Gastrocnemius medialis (tissue), 4 donors: ENCODE data around the gene GABBR2. TPM values are rescaled to one million over a fixed set of nuclear protein-coding genes. Genes with fewer than 3 reads are reported as not detected.
A peak's percentile ranks its signal among the peaks of the same experiment; 100 is the strongest.

ENCODE experiments used
- ATAC-seq, 2 donors: fragments of 150-250 bp; one replicate each; pipeline ENCODE4 v1.9.1; 2016
- DNase-seq, 2 donors: peaks; one replicate each; pipeline ENCODE4 v3.0.0-alpha.2; 2019
- H3K27ac ChIP-seq, 4 donors: fragments of 200-600 bp; sonication (generic); 1 replicate in 1 of 4; 2 replicates in 3 of 4; pipeline ENCODE4 v1.5.1; 2016 to 2018; ENCODE audit warnings: mild to moderate bottlenecking in 2 of 4, moderate library complexity in 1 of 4
- H3K27me3 ChIP-seq, 3 donors: fragments of 200-600 bp; sonication (generic) in 2 of 3; 1 replicate in 1 of 3; 2 replicates in 2 of 3; pipeline versions ENCODE4 v1.5.1 to v1.6.0; 2016 to 2019; ENCODE audit warnings: mild to moderate bottlenecking in 1 of 3, moderate library complexity in 1 of 3
- H3K36me3 ChIP-seq, 2 donors: fragments of 200-600 bp; sonication (generic) in 1 of 2; one replicate each; pipeline ENCODE4 v1.5.1; 2017 to 2018
- H3K4me1 ChIP-seq, 2 donors: fragments of 200-600 bp; sonication (generic) in 1 of 2; one replicate each; pipeline ENCODE4 v1.5.1; 2016 to 2017; ENCODE audit warnings: mild to moderate bottlenecking in 2 of 2
- H3K4me3 ChIP-seq, 4 donors: fragments of 200-600 bp; sonication (generic) in 3 of 4; 1 replicate in 1 of 4; 2 replicates in 3 of 4; pipeline ENCODE4 v1.5.1; 2016 to 2019; ENCODE audit warnings: mild to moderate bottlenecking in 2 of 4
- H3K9me3 ChIP-seq, 3 donors: fragments of 200-600 bp; sonication (generic) in 2 of 3; 1 replicate in 1 of 3; 2 replicates in 2 of 3; pipeline ENCODE4 v1.5.1; 2016 to 2019
- CTCF ChIP-seq, 5 experiments: fragments of 450-650 bp in 3 of 5; fragments of 200-600 bp in 2 of 5; sonication (generic) in 2 of 5; IDR thresholded peaks in 4 of 5; conservative IDR thresholded peaks in 1 of 5; 1 replicate in 4 of 5; 2 replicates in 1 of 5; pipeline ENCODE4 v1.5.1; 2016 to 2019; ENCODE audit warnings: antibody characterized with exemption in 5 of 5, mild to moderate bottlenecking in 3 of 5, moderate library complexity in 3 of 5
- POLR2A ChIP-seq, 2 donors: fragments of 450-650 bp; IDR thresholded peaks; one replicate each; pipeline ENCODE4 v1.6.1; 2017; ENCODE audit warnings: antibody characterized with exemption in 2 of 2, mild to moderate bottlenecking in 2 of 2, moderate library complexity in 2 of 2
- in situ Hi-C, 4 donors: fragments of 200-750 bp; cut with MboI; loops; one replicate each; pipeline versions ENCODE4 v1.15.0 to v1.8.0; 2017; ENCODE audit warnings: low sequenced_read_pairs in 4 of 4
- intact Hi-C: fragments of 100-400 bp; cut with DNase I; formaldehyde crosslinking; loops from one replicate; pipeline ENCODE4 v1.15.1; 2023; ENCODE audit warnings: low total_unique reads
- total RNA-seq, 4 donors: library from RNA; depleted of rRNA; stranded (reverse); fragments of >200 nt; gene quantifications; one replicate each; pipeline versions ENCODE4 v1.1.0 to v1.2.3, GENCODE V29; 2016

Gene GABBR2
- total RNA-seq, 4 donors from 2014 or later = 0.46 to 0.80 TPM; not detected in 2

GRCh38 chr9:98726735-98727134 is 18.0 kb upstream of the GABBR2 start:
- intact Hi-C loops (no loop called here), in situ Hi-C loops (no loop called here)
- ATAC-seq (no peak), DNase-seq (peak; percentile 11 to 21)
- H3K27me3 ChIP-seq = peaks cover 0 to 15% (median 10%) of the 10 kb centered on the region in 3 donors
- no peak overlapping the region for H3K4me3 ChIP-seq
- no peak for TF ChIP-seq CTCF (IDR thresholded peaks at IDR 0.05 in 4 of 5, conservative IDR thresholded peaks at IDR 0.05 in 1 of 5)
- H3K4me1 ChIP-seq = no peaks in the 10 kb centered on the region
- no peak overlapping the region for H3K27ac ChIP-seq
- no peaks in the 10 kb centered on the region for H3K9me3 ChIP-seq
- no peaks in the 10 kb centered on the region for H3K36me3 ChIP-seq

- TF ChIP-seq CTCF (IDR thresholded peaks at IDR 0.05 in 4 of 5, conservative IDR thresholded peaks at IDR 0.05 in 1 of 5) (no peak), POLR2A (IDR thresholded peaks at IDR 0.05) (no peak)
- no peak for DNase-seq
- intact Hi-C loops (no loop called here), in situ Hi-C loops (no loop called here)
- Histone ChIP-seq H3K4me1 (no peaks in the 10 kb centered on the region), H3K36me3 (no peaks in the 10 kb centered on the region), H3K4me3 (no peak overlapping the region), H3K27ac (no peak overlapping the region), H3K27me3 (peaks cover 0 to 15% (median 10%) of the 10 kb centered on the region in 3 donors), H3K9me3 (no peaks in the 10 kb centered on the region)
- no peak for ATAC-seq
These were observed 16.2 kb upstream of the GABBR2 start for GRCh38 chr9:98724810-98725530.

- no peak overlapping the region for H3K27ac ChIP-seq
- in situ Hi-C loops = no loop called here
These were observed 12.9 kb upstream of the GABBR2 start for GRCh38 chr9:98721643-98722042.

GRCh38 chr9:98720402-98720801 is 11.7 kb upstream of the GABBR2 start:
- Histone ChIP-seq H3K27me3 (peaks cover 0 to 15% (median 4%) of the 10 kb centered on the region in 3 donors), H3K9me3 (no peaks in the 10 kb centered on the region), H3K4me3 (no peak overlapping the region), H3K4me1 (no peaks in the 10 kb centered on the region), H3K36me3 (no peaks in the 10 kb centered on the region), H3K27ac (no peak overlapping the region)
- TF ChIP-seq POLR2A (IDR thresholded peaks at IDR 0.05) = no peak
- TF ChIP-seq CTCF (IDR thresholded peaks at IDR 0.05 in 4 of 5, conservative IDR thresholded peaks at IDR 0.05 in 1 of 5) = no peak
- in situ Hi-C loops = no loop called here
- DNase-seq = no peak
- no peak for ATAC-seq
- intact Hi-C loops = no loop called here

More at GRCh38 chr9:98721643-98722042, 12.9 kb upstream of the GABBR2 start:
- Histone ChIP-seq H3K4me3 (no peak overlapping the region), H3K9me3 (no peaks in the 10 kb centered on the region), H3K27me3 (peaks cover 0 to 15% (median 10%) of the 10 kb centered on the region in 3 donors), H3K36me3 (no peaks in the 10 kb centered on the region), H3K4me1 (no peaks in the 10 kb centered on the region)
- TF ChIP-seq POLR2A (IDR thresholded peaks at IDR 0.05) (no peak), CTCF (IDR thresholded peaks at IDR 0.05 in 4 of 5, conservative IDR thresholded peaks at IDR 0.05 in 1 of 5) (no peak)
- no peak for ATAC-seq
- no peak for DNase-seq
- intact Hi-C loops = no loop called here
